ENCODE data around the gene OR8G5. TPM values are rescaled to one million over a fixed set of nuclear protein-coding genes. Genes with fewer than 3 reads are reported as not detected.

Gene OR8G5
- not detected in 2 replicates for total RNA-seq

DNA sequence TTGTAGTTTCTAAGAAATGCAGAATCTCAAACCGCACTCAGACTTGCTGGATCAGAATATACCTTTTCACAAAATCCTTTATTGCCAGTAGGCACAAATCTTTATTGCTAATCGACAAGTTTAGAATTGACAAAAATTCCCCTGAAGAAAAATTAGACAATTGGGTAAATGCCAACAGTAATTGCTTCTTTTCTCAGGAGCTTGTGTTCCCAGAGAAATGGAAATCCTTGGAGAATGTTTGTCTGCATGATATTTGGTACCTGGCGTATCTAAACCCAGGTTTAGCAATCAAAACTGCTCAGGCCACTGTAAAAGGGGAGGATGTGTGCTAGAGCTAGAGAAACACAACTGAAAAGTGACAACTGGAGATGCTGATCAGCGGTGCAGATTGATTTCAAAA is at the start of gene OR8G5:
Gene OR8G5, plus strand, starts transcription at position 301 of the 400 bp plus-strand sequence. CDS start 8,556 bp downstream, outside the sequence.

GRCh38 chr11:124240621-124241397 is 15.4 kb upstream of the OR8G5 start, which contains the start of gene OR8G1:
Gene OR8G1, plus strand, starts transcription at chr11:124241095. Its CDS starts 8,581 bp downstream, at chr11:124249676.

DNA sequence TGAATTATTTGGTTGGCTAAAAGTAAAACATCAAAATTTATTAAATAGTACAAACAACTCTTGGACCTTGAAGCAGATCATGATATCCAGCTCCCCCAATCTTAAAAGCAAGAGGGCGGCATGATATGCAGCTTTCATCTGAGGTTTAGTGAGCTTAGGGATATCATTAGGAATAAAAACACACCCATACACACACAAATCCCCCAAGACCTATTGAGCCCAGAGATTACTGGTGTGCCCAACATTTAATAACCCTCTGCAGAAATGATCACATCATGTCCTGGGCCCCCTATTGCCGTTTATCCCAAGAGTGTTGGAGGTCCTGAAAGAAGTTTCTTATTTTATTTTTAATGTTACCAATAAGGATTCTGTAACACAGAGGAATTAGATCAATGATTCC is 57.7 kb downstream of the OR8G5 start, which contains the start of gene OR8D1:
Gene OR8D1, minus strand, starts transcription at position 101 of the 400 bp plus-strand sequence. CDS start 3,183 bp downstream, outside the sequence.

Other genes starting within 250 kb of the OR8G5 start
- not detected in 2 replicates for gene OR10G4, start 243.4 kb upstream of the OR8G5 start, total RNA-seq
- gene OR10G9, start 233.4 kb upstream of the OR8G5 start, total RNA-seq, result not detected in 2 replicates
- not detected in 2 replicates for gene OR10G8, start 229.6 kb upstream of the OR8G5 start, total RNA-seq
- gene OR10G7, start 215.1 kb upstream of the OR8G5 start, total RNA-seq, result not detected in 2 replicates
- 10.5 and 11.8 TPM in 2 replicates for gene VWA5A, start 140.9 kb upstream of the OR8G5 start, total RNA-seq
- gene OR10D3, start 73.0 kb upstream of the OR8G5 start, total RNA-seq, result not detected in 2 replicates
- not detected in 2 replicates for gene OR8G1, start 15.3 kb upstream of the OR8G5 start, total RNA-seq
- under 0.01 TPM in 1 of 2 replicates, not detected in the other for gene OR8D1, start 57.6 kb downstream of the OR8G5 start, total RNA-seq
- gene OR8D2, start 63.8 kb downstream of the OR8G5 start, total RNA-seq, result not detected in 2 replicates
- gene OR8B2, start 128.1 kb downstream of the OR8G5 start, total RNA-seq, result not detected in 2 replicates
- gene OR8B3, start 142.6 kb downstream of the OR8G5 start, total RNA-seq, result not detected in 2 replicates
- not detected in 2 replicates for gene OR8B4, start 168.5 kb downstream of the OR8G5 start, total RNA-seq
- gene OR8B8, start 189.3 kb downstream of the OR8G5 start, total RNA-seq, result not detected in 2 replicates

Data from uterine smooth muscle cell (primary cell).